VCaP (cell line): ENCODE data around the gene CXCR2.
"Not testable (repeated sequence)": the region's sequence is repeated elsewhere in the genome, so short reads cannot be mapped to it uniquely, and the experiment has no call there.

Source experiments
- H3K27ac ChIP-seq: fragments of 450-650 bp; 2 replicates; pipeline ENCODE4 v1.5.1; 2017
- TF ChIP-seq, protein P1 (sequence below): fragments of 450-650 bp; conservative IDR thresholded peaks from 2 replicates; pipeline ENCODE4 v1.5.1; 2017; ENCODE audit warnings: mild to moderate bottlenecking, moderate library complexity

Gene CXCR2

DNA sequence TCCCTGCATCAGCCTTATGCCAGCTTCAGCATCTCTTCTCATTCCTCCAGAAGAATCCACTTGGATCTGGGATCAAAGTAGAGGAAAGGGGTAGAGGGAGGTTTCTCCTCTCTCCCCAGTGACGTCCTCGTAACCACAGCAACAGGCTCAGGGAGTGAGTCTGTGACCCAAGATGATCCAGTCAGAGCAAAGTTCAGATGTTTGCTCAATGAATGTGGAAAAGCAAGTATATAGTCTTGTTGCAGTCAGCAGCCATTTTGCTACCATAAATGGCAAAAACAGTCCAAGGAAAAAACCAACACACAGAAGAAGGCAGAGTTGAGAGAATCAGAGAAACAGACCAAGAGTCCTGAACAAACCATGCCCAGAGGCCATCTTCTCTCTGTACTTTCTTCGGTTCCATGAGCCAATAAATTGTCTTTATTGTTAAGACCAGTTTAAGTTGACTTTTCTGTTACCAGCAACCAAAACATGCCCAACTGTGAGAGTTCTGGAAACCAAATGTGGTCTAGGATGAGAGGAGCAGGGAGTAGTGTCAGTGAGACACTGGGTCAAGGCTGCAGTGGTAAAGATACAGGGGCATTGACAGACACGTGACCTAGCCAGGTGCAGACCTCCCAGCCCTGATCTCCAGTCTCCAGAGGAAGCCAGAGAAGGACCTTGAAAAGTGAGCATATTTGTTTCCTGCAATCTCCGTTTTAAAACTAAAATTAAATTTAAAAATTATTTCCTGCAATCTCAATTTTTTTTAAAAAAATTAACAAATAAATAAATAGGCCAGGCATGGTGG is 44.1 kb downstream of the CXCR2 start:
- TF ChIP-seq, protein P1, sequence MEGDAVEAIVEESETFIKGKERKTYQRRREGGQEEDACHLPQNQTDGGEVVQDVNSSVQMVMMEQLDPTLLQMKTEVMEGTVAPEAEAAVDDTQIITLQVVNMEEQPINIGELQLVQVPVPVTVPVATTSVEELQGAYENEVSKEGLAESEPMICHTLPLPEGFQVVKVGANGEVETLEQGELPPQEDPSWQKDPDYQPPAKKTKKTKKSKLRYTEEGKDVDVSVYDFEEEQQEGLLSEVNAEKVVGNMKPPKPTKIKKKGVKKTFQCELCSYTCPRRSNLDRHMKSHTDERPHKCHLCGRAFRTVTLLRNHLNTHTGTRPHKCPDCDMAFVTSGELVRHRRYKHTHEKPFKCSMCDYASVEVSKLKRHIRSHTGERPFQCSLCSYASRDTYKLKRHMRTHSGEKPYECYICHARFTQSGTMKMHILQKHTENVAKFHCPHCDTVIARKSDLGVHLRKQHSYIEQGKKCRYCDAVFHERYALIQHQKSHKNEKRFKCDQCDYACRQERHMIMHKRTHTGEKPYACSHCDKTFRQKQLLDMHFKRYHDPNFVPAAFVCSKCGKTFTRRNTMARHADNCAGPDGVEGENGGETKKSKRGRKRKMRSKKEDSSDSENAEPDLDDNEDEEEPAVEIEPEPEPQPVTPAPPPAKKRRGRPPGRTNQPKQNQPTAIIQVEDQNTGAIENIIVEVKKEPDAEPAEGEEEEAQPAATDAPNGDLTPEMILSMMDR: no peak
- H3K27ac ChIP-seq: no peak overlapping the region

DNA sequence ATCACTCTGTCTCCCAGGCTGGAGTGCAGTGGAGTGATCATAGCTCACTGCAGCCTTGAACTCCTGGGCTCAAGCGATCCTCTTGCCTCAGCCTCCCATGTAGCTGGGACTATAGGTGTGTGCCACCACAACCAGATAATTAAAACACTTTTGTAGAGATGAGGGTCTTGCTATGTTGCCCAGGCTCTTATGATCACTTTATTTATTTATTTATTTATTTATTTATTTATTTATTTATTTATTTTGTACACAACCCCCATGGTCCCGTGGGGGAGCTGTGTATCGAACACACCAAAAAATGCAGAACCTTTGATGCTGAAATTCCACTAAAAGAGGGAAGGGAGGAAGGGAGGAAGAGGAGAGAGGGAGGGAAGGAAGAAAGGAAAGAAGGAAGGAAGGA is 45.9 kb downstream of the CXCR2 start:
- not testable (repeated sequence) for H3K27ac ChIP-seq

DNA sequence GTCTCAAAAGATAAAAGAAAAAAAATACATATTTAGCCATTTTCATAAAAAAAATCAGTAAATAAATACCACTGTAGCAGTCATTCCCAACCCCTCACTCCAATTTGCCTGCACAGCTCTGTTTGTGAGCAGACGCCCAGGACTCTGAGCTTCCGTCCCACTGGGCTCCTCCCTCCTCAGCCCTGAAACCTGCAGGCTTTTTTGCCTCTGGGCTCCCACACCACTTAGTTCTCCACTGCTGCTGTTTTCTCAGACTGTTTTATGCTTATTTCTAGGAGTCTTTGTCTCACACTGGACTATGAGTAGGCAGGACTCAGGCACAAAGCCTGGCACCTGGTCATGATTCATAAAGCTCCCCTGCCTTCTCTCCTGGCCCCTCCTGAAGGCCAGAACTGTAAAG is 47.0 kb downstream of the CXCR2 start:
- H3K27ac ChIP-seq: no peak overlapping the region
- TF ChIP-seq, protein P1: no peak

DNA sequence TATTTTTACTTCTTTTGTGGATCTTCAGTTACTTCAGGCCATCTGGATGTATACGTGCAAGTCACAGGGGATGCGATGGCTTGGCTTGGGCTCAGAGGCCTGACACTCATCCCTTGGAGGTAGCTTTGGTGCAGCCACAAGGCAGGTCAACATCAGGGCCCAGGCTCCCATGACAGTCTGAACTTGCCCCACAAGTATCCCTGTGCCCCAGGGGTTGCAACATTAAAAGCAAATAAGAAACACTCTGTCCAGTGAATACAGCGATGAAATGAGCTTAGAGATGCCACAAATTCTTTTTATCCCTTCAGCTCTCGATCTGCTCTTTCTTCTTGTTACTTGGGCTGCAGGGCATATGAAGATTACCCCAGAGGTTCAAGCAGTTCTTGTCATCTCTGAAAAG is 54.0 kb downstream of the CXCR2 start:
- TF ChIP-seq, protein P1: no peak
- no peak overlapping the region for H3K27ac ChIP-seq

DNA sequence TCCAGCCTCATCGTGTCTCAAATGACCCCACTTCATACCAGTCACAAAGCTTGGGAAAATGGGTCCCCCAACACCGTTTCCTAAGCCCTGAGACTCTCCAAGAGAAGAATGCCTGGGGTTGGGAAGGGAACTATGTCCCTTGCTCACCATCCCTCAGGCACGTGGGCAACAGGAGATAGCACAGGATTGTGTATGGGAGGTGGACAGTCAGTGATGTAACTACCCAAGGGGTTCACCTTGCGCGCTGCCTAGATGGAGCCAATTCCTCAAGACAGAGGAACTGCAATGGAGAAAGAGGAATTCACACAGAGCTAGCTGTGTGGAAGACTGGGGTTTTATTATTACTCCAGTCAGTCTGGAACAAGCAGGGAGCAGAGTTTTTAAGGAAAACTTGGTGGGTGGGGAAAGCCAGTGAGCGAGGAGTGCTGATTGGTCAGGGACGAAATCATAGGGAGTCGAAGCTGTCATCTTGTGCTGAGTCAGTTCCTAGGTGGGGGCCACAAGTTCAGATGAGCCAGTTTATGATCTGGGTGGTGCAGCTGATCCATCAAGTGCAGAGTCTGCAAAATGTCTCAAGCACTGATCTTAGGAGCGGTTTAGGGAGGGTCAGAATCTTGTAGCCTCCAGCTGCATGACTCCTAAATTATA is 54.8 kb downstream of the CXCR2 start:
- TF ChIP-seq, protein P1: no peak
- H3K27ac ChIP-seq: no peak overlapping the region

DNA sequence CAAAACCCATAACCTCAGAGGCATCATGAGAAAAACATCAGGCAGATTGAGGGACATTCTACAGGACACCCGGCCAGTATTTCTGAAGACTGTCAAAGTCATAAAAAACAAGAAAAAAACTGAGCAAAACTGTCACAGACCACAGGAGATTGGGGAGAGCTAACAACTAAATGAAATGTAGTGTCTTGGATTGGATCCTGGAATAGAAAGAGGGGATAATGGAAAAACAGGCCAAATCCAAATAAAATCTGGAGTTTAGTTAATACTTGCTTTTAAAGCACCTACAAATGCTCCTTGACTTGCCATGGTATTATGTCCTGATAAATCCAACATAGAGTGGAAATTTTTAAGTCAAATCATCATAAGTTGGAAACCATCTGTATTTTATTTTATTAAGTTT is 58.5 kb downstream of the CXCR2 start:
- H3K27ac ChIP-seq: no peak overlapping the region
- TF ChIP-seq, protein P1: no peak

DNA sequence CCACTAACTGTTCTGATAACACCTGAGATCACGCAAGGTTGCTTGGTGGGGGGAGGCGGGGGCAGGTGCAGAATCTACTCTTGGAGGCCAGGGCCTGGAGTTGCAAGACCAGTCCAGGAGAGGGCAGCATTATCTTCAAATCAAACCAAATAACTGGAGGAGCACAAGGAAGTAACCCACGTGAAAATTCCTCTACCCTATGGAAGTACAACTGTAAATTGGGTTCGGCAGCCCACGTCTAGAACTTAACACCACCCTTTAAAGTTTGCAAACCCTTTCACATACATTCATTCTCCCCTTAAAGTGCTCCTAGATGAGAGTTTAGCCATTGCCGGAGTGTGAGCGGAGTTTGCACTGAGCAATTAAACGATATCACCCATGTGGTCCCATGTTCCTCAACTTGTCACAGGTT is 60.5 kb downstream of the CXCR2 start:
- no peak overlapping the region for H3K27ac ChIP-seq
- TF ChIP-seq, protein P1: peak; percentile 88
